Mammary epithelial cell (primary cell): ENCODE measurements around the gene SIAE.

Experiments
- EZH2 ChIP-seq: IDR thresholded peaks from 2 replicates; pipeline ENCODE4 v1.6.1; 2012; ENCODE audit warnings: low read length, inconsistent platforms, borderline replicate concordance
- TF ChIP-seq, protein P1 (sequence below), 2 donors: IDR thresholded peaks in 1 of 2; conservative IDR thresholded peaks in 1 of 2; 2 replicates each; pipeline ENCODE4 v1.5.1; 2011 to 2012; ENCODE audit warnings: inconsistent platforms in 2 of 2, low read length in 2 of 2, mild to moderate bottlenecking in 2 of 2, control low read depth in 1 of 2, low read depth in 1 of 2; ENCODE audit not compliant: insufficient read depth in 1 of 2; ENCODE audit errors: extremely low read depth in 1 of 2

- TF ChIP-seq, protein P1, sequence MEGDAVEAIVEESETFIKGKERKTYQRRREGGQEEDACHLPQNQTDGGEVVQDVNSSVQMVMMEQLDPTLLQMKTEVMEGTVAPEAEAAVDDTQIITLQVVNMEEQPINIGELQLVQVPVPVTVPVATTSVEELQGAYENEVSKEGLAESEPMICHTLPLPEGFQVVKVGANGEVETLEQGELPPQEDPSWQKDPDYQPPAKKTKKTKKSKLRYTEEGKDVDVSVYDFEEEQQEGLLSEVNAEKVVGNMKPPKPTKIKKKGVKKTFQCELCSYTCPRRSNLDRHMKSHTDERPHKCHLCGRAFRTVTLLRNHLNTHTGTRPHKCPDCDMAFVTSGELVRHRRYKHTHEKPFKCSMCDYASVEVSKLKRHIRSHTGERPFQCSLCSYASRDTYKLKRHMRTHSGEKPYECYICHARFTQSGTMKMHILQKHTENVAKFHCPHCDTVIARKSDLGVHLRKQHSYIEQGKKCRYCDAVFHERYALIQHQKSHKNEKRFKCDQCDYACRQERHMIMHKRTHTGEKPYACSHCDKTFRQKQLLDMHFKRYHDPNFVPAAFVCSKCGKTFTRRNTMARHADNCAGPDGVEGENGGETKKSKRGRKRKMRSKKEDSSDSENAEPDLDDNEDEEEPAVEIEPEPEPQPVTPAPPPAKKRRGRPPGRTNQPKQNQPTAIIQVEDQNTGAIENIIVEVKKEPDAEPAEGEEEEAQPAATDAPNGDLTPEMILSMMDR (conservative IDR thresholded peaks at IDR 0.05 in 1 of 2, IDR thresholded peaks at IDR 0.05 in 1 of 2; ENCODE audit: extremely low read depth in 1 of 2, insufficient read depth in 1 of 2, low read depth in 1 of 2, low read length in 2 of 2): no peak
- no peak for TF ChIP-seq EZH2
Measured at GRCh38 chr11:124583781-124584180, 89.8 kb downstream of the SIAE start.
